GM12878 (cell line): ENCODE results near the gene FPGT. TPM values are rescaled to one million over a fixed set of nuclear protein-coding genes. Genes with fewer than 3 reads are reported as not detected.

Experiments used
- ATAC-seq: fragments of 200-7000 bp; cut with Tn5 transposase; 3 replicates; pipeline ENCODE4 v1.9.1; 2020; ENCODE audit warnings: mild to moderate bottlenecking, moderate library complexity
- BruUV-seq: library from RNA; stranded (reverse); fragments of 400-500 nt; replicated peaks from 2 replicates; lab custom pipeline; 2021; lab: Mats Ljungman, UMichigan
- CTCF ChIA-PET: fragments of 300-600 bp; sonication (Branson Sonifier 250); formaldehyde crosslinking; extraction: SDS; loops from one replicate; lab custom pipeline; 2021; ENCODE audit warnings: inconsistent platforms; lab: Yijun Ruan, JAX
- POLR2A ChIA-PET: fragments of 350-600 bp; formaldehyde crosslinking; extraction: SDS; loops from one replicate; lab custom pipeline; 2021; ENCODE audit warnings: inconsistent platforms; lab: Charles Lee
- RAD21 ChIA-PET: fragments of 300-600 bp; sonication (Branson Sonifier 250); formaldehyde crosslinking; loops from one replicate; lab custom pipeline; 2023; ENCODE audit warnings: antibody characterized with exemption; ENCODE audit not compliant: unreplicated experiment; lab: Charles Lee
- SMC1A ChIA-PET: fragments of 300-600 bp; sonication (Branson Sonifier 250); formaldehyde crosslinking; loops from one replicate; lab custom pipeline; 2023; ENCODE audit not compliant: unreplicated experiment, uncharacterized antibody; lab: Charles Lee
- DNase-seq: peaks from one replicate; pipeline ENCODE4 v3.0.0-alpha.2; 2011; ENCODE audit warnings: low read depth, low spot score
- FAIRE-seq: peaks from 3 replicates; lab custom pipeline; 2011; peaks lifted over from hg19 to GRCh38; lab: Jason Lieb, UNC
- H2AFZ ChIP-seq: 2 replicates; pipeline ENCODE4 v1.6.0; 2011; ENCODE audit warnings: low read depth, low read length, control low read depth; ENCODE audit not compliant: control insufficient read depth
- H3K27ac ChIP-seq: 2 replicates; pipeline ENCODE4 v1.5.1; 2011; ENCODE audit warnings: control low read depth; ENCODE audit not compliant: control insufficient read depth, insufficient read depth
- H3K27me3 ChIP-seq, 2 experiments: replicated peaks in 1 of 2; 2 replicates each; pipeline versions ENCODE4 v1.6.0 to v1.6.1; 2011; ENCODE audit warnings: low read length in 1 of 2; ENCODE audit not compliant: control insufficient read depth in 2 of 2, insufficient read depth in 2 of 2
- H3K36me3 ChIP-seq, 2 experiments: 2 replicates each; pipeline ENCODE4 v1.5.1; 2011; ENCODE audit warnings: low read length in 1 of 2; ENCODE audit not compliant: control insufficient read depth in 2 of 2, insufficient read depth in 2 of 2
- H3K4me1 ChIP-seq: 2 replicates; pipeline ENCODE4 v1.6.1; 2011; ENCODE audit warnings: mild to moderate bottlenecking, low read length, moderate library complexity, mixed read lengths; ENCODE audit not compliant: control insufficient read depth, insufficient read depth
- H3K4me2 ChIP-seq: 2 replicates; pipeline ENCODE4 v1.6.0; 2011; ENCODE audit warnings: control low read depth; ENCODE audit not compliant: control insufficient read depth, insufficient read depth
- H3K4me3 ChIP-seq: fragments of 200-600 bp; sonication (generic); 2 replicates; pipeline ENCODE4 v1.5.1; 2016
- H3K79me2 ChIP-seq: 2 replicates; pipeline ENCODE4 v1.6.0; 2011; ENCODE audit warnings: low read length; ENCODE audit not compliant: control insufficient read depth, insufficient read depth
- H3K9ac ChIP-seq: 2 replicates; pipeline ENCODE4 v1.8.0; 2011; ENCODE audit warnings: low read length, control low read depth, mixed read lengths; ENCODE audit not compliant: control insufficient read depth, insufficient read depth
- H3K9me3 ChIP-seq: replicated peaks from 3 replicates; pipeline ENCODE4 v1.5.1; 2011; ENCODE audit warnings: mild to moderate bottlenecking, low read length; ENCODE audit not compliant: control insufficient read depth, insufficient read depth
- H4K20me1 ChIP-seq: 2 replicates; pipeline ENCODE4 v1.6.0; 2011; ENCODE audit not compliant: control insufficient read depth, insufficient read depth
- ATF2 ChIP-seq: IDR thresholded peaks from 2 replicates; pipeline ENCODE4 v1.6.1; 2012; ENCODE audit warnings: low read length, inconsistent platforms
- ETV6 ChIP-seq, 2 experiments: fragments of 450-650 bp in 1 of 2; IDR thresholded peaks in 1 of 2; conservative IDR thresholded peaks in 1 of 2; 2 replicates each; pipeline ENCODE4 v1.6.1; 2014; ENCODE audit warnings: antibody characterized with exemption in 1 of 2, borderline replicate concordance in 1 of 2, low read depth in 1 of 2, mild to moderate bottlenecking in 1 of 2, moderate library complexity in 1 of 2
- MAX ChIP-seq: IDR thresholded peaks from 2 replicates; pipeline ENCODE4 v1.6.1; 2012; ENCODE audit warnings: low read depth, low read length, improper control_type of control experiment
- NFXL1 ChIP-seq: fragments of 450-650 bp; IDR thresholded peaks from 2 replicates; pipeline ENCODE4 v1.6.1; 2017; ENCODE audit warnings: antibody characterized with exemption, mild to moderate bottlenecking, borderline replicate concordance
- NR2F1 ChIP-seq: fragments of 450-650 bp; conservative IDR thresholded peaks from 2 replicates; pipeline ENCODE4 v1.6.1; 2017; ENCODE audit warnings: mild to moderate bottlenecking
- SIX5 ChIP-seq: IDR thresholded peaks from 2 replicates; pipeline ENCODE4 v1.6.1; 2011; ENCODE audit warnings: mild to moderate bottlenecking, low read depth, low read length, moderate library complexity; ENCODE audit not compliant: severe bottlenecking
- WGBS: methylation state at CpG from one replicate; pipeline ENCODE4 v1.1.6; 2016; ENCODE audit warnings: low lambda C conversion rate; ENCODE audit not compliant: insufficient replicate concordance, insufficient coverage; ENCODE audit errors: missing lambda C conversion rate; 5-methylcytosine and 5-hydroxymethylcytosine counted together
- in situ Hi-C: fragments of 300-500 bp; cut with MboI; formaldehyde crosslinking; loops from 9 replicates; pipeline ENCODE4 v1.14.3; 2018; ENCODE audit warnings: mixed read lengths
- intact Hi-C: fragments of 100-400 bp; cut with micrococcal nuclease; formaldehyde crosslinking; loops from one replicate; pipeline ENCODE4 v1.14.2; 2022; ENCODE audit not compliant: unreplicated experiment
- polyA plus RNA-seq, 11 experiments: library from polyadenylated mRNA; depleted of rRNA in 4 of 11; unstranded in 6 of 11; stranded (reverse) in 5 of 11; fragments of >200 nt; fragmentation: Nextera tagmentation in 4 of 11; fragmentation: Illumina TruSeq in 1 of 11; extraction: Ambion mirVana in 4 of 11; extraction: Trizol in 1 of 11; gene quantifications; 1 replicate in 1 of 11; 2 replicates in 10 of 11; pipeline versions ENCODE4 v1.2.1 to v1.2.3, GENCODE V29; 2011 to 2016; ENCODE audit warnings: inconsistent platforms in 2 of 11, missing spikeins in 2 of 11, low read depth in 1 of 11
- total RNA-seq, 4 experiments: library from RNA; depleted of rRNA in 3 of 4; stranded (reverse); fragments of >200 nt in 3 of 4; fragmentation: Illumina TruSeq in 1 of 4; extraction: Trizol in 1 of 4; gene quantifications; 2 replicates each; pipeline versions ENCODE4 v1.2.1 to v1.2.3, GENCODE V29; 2013 to 2021
- TF ChIP-seq, protein P1 (sequence below): fragments of 450-650 bp; formaldehyde crosslinking; IDR thresholded peaks from 2 replicates; pipeline ENCODE4 v1.4.0; 2020; ENCODE audit warnings: mild to moderate bottlenecking, moderate library complexity
- TF ChIP-seq, protein P2 (sequence below): fragments of 450-650 bp; IDR thresholded peaks from 2 replicates; pipeline ENCODE4 v1.6.1; 2014; ENCODE audit warnings: mild to moderate bottlenecking

FPGT gene
- total and polyA plus RNA-seq, 10 of the 15 experiments (the other 5 are each of a cell fraction or from before 2014, with no cell fraction given) = 7.8 to 15.4 (median 11.5) TPM

DNA sequence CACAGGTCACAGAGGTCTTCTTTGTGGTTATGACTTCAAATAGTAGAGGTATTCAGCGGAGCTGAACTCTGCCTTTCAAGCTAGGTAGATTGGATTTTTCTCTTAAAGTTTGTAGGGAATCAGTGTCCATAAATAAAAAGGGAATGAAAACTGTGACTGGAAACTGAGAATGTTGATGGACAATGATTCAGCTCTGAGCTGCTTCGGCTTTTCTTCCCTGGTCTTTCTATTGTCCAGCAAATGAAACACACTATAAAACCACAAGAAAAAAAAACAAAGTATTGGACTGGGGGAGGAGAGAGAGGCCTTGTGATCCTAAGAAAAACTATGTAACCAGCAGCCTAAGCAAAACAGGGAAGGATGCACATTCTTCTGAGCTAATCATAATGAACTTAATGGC, 48.3 kb downstream of the FPGT start:
- POLR2A ChIA-PET = no interaction called here
- TF ChIP-seq ETV6 (conservative IDR thresholded peaks at IDR 0.05 in 1 of 2, IDR thresholded peaks at IDR 0.05 in 1 of 2; ENCODE audit: borderline replicate concordance in 1 of 2, low read depth in 1 of 2) (no peak), NFXL1 (no peak), NR2F1 (no peak), MAX (no peak), SIX5 (no peak), ATF2 (no peak)
- TF ChIP-seq, protein P1, sequence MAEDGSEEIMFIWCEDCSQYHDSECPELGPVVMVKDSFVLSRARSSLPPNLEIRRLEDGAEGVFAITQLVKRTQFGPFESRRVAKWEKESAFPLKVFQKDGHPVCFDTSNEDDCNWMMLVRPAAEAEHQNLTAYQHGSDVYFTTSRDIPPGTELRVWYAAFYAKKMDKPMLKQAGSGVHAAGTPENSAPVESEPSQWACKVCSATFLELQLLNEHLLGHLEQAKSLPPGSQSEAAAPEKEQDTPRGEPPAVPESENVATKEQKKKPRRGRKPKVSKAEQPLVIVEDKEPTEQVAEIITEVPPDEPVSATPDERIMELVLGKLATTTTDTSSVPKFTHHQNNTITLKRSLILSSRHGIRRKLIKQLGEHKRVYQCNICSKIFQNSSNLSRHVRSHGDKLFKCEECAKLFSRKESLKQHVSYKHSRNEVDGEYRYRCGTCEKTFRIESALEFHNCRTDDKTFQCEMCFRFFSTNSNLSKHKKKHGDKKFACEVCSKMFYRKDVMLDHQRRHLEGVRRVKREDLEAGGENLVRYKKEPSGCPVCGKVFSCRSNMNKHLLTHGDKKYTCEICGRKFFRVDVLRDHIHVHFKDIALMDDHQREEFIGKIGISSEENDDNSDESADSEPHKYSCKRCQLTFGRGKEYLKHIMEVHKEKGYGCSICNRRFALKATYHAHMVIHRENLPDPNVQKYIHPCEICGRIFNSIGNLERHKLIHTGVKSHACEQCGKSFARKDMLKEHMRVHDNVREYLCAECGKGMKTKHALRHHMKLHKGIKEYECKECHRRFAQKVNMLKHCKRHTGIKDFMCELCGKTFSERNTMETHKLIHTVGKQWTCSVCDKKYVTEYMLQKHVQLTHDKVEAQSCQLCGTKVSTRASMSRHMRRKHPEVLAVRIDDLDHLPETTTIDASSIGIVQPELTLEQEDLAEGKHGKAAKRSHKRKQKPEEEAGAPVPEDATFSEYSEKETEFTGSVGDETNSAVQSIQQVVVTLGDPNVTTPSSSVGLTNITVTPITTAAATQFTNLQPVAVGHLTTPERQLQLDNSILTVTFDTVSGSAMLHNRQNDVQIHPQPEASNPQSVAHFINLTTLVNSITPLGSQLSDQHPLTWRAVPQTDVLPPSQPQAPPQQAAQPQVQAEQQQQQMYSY (CRISPR knock-in tag) = no peak
- TF ChIP-seq, protein P2, sequence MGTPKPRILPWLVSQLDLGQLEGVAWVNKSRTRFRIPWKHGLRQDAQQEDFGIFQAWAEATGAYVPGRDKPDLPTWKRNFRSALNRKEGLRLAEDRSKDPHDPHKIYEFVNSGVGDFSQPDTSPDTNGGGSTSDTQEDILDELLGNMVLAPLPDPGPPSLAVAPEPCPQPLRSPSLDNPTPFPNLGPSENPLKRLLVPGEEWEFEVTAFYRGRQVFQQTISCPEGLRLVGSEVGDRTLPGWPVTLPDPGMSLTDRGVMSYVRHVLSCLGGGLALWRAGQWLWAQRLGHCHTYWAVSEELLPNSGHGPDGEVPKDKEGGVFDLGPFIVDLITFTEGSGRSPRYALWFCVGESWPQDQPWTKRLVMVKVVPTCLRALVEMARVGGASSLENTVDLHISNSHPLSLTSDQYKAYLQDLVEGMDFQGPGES = no peak
- Histone ChIP-seq H3K36me3 (no peaks in the 10 kb centered on the region), H3K79me2 (no peaks in the 10 kb centered on the region), H3K27ac (no peak overlapping the region), H3K4me2 (no peak overlapping the region), H3K4me1 (no peaks in the 10 kb centered on the region), H4K20me1 (no peaks in the 10 kb centered on the region), H3K4me3 (no peak overlapping the region), H3K9ac (no peak overlapping the region), H3K9me3 (no peaks in the 10 kb centered on the region), H3K27me3 (no peaks in the 10 kb centered on the region), H2AFZ (no peak overlapping the region)
- SMC1A ChIA-PET = no interaction called here
- RAD21 ChIA-PET = no interaction called here
- in situ Hi-C loops (no loop called here), intact Hi-C loops (no loop called here)
- no TSS peak for BruUV-seq
- WGBS = 18% methylated on average over 2 of the region's 2 CpGs
- ATAC-seq = no peak
- no peak for DNase-seq
- FAIRE-seq = no peak
- CTCF ChIA-PET = interaction anchor here (0.7 to 1.4 kb wide), 2 partner anchors 15 to 234 kb away, joined by 3 to 4 read pairs; no protein-coding TSS in a partner anchor
